ENCODE measurements around the gene AIG1. TPM values are rescaled to one million over a fixed set of nuclear protein-coding genes. Genes with fewer than 3 reads are reported as not detected.

AIG1 gene
- polyA plus RNA-seq, 1 experiment, result 43.2 TPM

DNA sequence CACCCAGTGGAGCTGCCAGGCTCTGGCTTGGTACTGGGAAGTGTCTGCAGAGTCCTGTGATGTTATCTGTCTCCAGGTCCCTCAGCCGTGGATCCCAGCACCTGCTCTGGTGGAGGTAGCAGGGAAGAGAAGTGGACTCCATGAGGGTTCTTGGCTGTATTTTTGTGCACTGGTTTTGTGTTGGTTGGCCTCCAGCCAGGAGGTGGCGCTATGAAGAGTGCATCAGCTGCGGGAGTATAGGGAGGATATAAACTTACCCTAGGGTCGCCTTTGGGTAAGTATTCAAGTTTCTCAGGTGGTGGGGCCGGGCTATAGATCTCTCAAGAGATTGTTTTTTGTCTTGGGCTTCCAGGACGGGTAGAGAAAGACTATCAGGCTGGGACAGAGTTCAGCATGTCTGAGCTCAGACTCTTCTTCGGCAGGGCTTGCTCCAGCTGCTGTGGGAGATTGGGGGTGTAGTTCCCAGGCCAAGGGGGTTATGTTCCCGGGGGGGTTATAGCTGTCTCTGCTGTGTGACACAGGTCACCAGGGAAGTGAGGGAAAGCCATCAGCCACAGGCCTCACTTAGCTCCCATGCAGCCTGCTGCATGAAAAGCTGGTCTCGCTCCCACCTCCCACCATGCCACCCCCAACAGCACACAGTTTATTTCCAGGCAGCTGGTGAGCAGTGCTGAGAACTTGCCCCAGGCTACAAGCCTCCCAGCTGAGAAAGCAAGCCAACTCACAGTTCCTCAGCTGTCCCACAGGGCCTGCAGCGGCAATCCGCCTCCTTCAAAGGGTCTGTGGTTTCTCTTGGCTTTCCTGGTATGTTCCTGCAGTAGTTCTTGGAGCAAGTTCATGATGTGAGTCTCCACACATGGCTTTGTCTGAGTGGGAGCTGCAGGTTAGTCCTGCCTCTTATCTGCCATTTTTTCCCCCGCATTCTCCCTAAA lies 115.7 kb downstream of the AIG1 start:
- peak; percentile 85 for DNase-seq (ENCODE audit: low read depth)
- ChIA-PET POLR2A (no interaction called here), CTCF (interaction anchor here (0.6 to 2.6 kb wide), 2 partner anchors 12 to 259 kb away, joined by 5 to 9 read pairs; no protein-coding TSS in a partner anchor)
- H3K27me3 ChIP-seq (ENCODE audit: control insufficient read depth, insufficient read depth, low read length), result no peaks in the 10 kb centered on the region
- TF ChIP-seq, protein P1, sequence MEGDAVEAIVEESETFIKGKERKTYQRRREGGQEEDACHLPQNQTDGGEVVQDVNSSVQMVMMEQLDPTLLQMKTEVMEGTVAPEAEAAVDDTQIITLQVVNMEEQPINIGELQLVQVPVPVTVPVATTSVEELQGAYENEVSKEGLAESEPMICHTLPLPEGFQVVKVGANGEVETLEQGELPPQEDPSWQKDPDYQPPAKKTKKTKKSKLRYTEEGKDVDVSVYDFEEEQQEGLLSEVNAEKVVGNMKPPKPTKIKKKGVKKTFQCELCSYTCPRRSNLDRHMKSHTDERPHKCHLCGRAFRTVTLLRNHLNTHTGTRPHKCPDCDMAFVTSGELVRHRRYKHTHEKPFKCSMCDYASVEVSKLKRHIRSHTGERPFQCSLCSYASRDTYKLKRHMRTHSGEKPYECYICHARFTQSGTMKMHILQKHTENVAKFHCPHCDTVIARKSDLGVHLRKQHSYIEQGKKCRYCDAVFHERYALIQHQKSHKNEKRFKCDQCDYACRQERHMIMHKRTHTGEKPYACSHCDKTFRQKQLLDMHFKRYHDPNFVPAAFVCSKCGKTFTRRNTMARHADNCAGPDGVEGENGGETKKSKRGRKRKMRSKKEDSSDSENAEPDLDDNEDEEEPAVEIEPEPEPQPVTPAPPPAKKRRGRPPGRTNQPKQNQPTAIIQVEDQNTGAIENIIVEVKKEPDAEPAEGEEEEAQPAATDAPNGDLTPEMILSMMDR (IDR thresholded peaks at IDR 0.05; ENCODE audit: insufficient read depth, low read depth, low read length), result no peak
- H3K36me3 ChIP-seq (ENCODE audit: control insufficient read depth, insufficient read depth, low read length), result no peaks in the 10 kb centered on the region; the same call in 1 of the 2 replicates
- no peak overlapping the region for H3K4me3 ChIP-seq (ENCODE audit: low read depth, low read length)

DNA sequence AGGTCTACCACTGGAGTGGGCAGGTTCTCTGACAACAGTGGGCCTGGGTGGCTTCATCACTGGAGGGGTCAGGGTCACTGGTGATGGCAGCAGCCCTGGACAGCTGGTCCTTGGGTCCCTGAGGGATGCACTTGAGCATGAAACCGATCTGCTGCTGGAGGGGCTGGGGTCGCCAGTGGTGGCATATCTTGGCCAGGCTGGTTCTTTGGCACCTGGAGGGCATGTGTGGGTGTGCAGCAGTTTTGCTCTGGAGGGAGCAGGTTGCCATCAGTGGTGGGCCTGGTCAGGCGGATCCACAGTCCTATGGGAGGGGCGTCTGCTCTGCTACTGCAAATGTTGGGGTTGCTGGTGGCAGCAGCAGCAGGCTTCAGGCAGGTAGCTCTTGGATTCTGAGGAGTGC lies 117.0 kb downstream of the AIG1 start:
- CTCF ChIA-PET, result no interaction called here
- POLR2A ChIA-PET, result no interaction called here
- no peaks in the 10 kb centered on the region; the same call in 1 of the 2 replicates for H3K36me3 ChIP-seq (ENCODE audit: control insufficient read depth, insufficient read depth, low read length)
- H3K4me3 ChIP-seq (ENCODE audit: low read depth, low read length), result no peak overlapping the region
- no peaks in the 10 kb centered on the region for H3K27me3 ChIP-seq (ENCODE audit: control insufficient read depth, insufficient read depth, low read length)
- DNase-seq (ENCODE audit: low read depth), result no peak
- TF ChIP-seq, protein P1 (IDR thresholded peaks at IDR 0.05; ENCODE audit: insufficient read depth, low read depth, low read length), result no peak

DNA sequence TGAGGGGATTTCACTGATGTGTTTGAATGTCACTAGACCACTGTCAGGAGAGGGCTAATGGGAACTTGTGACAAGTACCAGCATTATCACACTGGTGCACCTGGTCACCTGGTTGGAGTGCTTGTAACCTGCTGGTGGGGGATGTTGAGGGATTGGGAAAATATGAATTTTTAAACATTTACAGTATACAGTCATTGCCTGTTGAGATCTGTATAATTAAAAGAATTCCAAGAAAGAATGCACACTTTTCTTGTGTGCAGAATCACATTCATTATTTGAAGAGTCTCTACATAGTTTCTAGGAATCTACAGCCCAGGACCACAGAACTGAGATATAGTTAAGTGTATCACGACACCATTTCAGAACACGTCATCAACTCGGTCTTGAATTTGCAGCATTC lies 118.4 kb downstream of the AIG1 start:
- ChIA-PET POLR2A (no interaction called here), CTCF (no interaction called here)
- TF ChIP-seq, protein P1 (IDR thresholded peaks at IDR 0.05; ENCODE audit: insufficient read depth, low read depth, low read length), result no peak
- no peak overlapping the region for H3K4me3 ChIP-seq (ENCODE audit: low read depth, low read length)
- no peaks in the 10 kb centered on the region; the same call in 1 of the 2 replicates for H3K36me3 ChIP-seq (ENCODE audit: control insufficient read depth, insufficient read depth, low read length)
- H3K27me3 ChIP-seq (ENCODE audit: control insufficient read depth, insufficient read depth, low read length), result no peaks in the 10 kb centered on the region
- DNase-seq (ENCODE audit: low read depth), result no peak

DNA sequence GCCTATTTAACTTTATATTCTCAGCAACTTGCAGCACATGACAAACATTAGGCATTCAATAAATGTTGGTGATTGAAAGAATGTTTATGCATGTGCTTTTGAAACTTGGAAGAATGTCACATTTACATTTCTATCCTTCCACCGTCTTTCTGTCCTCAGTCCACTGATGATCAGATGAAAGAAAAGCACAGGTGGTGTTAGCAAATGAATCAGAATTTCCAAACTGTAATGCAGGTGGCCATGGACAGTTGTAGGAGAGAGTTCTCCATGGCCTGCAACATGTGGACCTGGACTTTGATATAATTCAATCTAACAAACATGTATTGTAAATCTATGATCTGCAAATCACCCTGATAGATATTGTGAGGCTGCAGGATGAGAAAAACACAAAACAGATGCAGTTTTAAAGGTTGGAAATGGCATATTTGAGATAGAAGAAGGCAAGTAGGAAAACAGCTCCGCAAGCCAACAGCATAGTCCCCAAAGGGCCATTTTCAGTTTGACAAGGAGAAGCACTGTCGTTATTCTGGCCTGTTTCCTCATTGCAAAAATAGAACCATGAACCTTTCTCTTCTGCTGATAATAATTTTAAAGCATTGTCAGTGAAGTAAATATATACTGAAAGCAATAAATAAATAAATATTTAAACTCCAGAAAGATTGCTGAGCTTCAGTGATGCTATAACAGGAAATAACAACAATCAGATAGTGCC lies 119.4 kb downstream of the AIG1 start:
- POLR2A ChIA-PET, result no interaction called here
- no peak for DNase-seq (ENCODE audit: low read depth)
- TF ChIP-seq, protein P1 (IDR thresholded peaks at IDR 0.05; ENCODE audit: insufficient read depth, low read depth, low read length), result no peak
- Histone ChIP-seq H3K36me3 (ENCODE audit: control insufficient read depth, insufficient read depth, low read length) (no peaks in the 10 kb centered on the region; the same call in 1 of the 2 replicates), H3K27me3 (ENCODE audit: control insufficient read depth, insufficient read depth, low read length) (no peaks in the 10 kb centered on the region), H3K4me3 (ENCODE audit: low read depth, low read length) (no peak overlapping the region)
- CTCF ChIA-PET, result no interaction called here

DNA sequence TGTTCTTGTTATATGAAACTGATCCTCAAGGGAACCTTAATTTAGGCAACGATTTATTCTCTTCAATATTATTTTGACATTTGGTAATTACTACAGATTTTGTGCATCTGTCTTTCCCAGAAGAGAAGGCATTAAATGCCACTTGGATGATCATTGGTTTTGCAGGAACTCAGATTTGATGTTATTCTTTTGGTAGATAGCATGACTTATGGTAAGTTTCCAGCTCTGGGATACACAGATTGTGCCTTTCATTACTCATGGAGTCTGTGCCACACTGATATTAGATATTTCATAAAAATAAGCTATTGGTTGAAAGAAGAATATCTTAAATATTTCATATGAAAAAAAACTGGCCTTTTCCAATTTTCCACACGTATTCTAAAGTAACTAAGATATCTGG lies 120.1 kb downstream of the AIG1 start:
- POLR2A ChIA-PET, result no interaction called here
- no peak for DNase-seq (ENCODE audit: low read depth)

More for the DNA sequence above, 120.1 kb downstream of the AIG1 start:
- Histone ChIP-seq H3K27me3 (ENCODE audit: control insufficient read depth, insufficient read depth, low read length) (no peaks in the 10 kb centered on the region), H3K36me3 (ENCODE audit: control insufficient read depth, insufficient read depth, low read length) (no peaks in the 10 kb centered on the region; the same call in 1 of the 2 replicates), H3K4me3 (ENCODE audit: low read depth, low read length) (no peak overlapping the region)
- CTCF ChIA-PET, result no interaction called here
- TF ChIP-seq, protein P1 (IDR thresholded peaks at IDR 0.05; ENCODE audit: insufficient read depth, low read depth, low read length), result no peak
